GM21367 (cell line): ENCODE measurements around the gene CHRNB1.

Experiments
- ATAC-seq: cut with Tn5 transposase; IDR thresholded peaks from one replicate; pipeline ENCODE4 v1.9.1; 2021; ENCODE audit not compliant: unreplicated experiment

The CHRNB1 gene

GRCh38 chr17:7483255-7484066 lies 38.6 kb downstream of the CHRNB1 start:
- ATAC-seq: peak; percentile 30

GRCh38 chr17:7484067-7484918 lies 39.4 kb downstream of the CHRNB1 start, which contains the start of gene POLR2A:
Gene POLR2A (plus strand): TSS chr17:7484366.
- peak; percentile 46 for ATAC-seq

- no peak for ATAC-seq
These were observed 40.1 kb downstream of the CHRNB1 start for GRCh38 chr17:7484919-7485377.

- ATAC-seq: no peak
These were observed 41.3 kb downstream of the CHRNB1 start for GRCh38 chr17:7486181-7486580.

- no peak for ATAC-seq
These were observed 45.3 kb downstream of the CHRNB1 start for GRCh38 chr17:7490144-7490543.

- ATAC-seq: no peak
These were observed 46.7 kb downstream of the CHRNB1 start for GRCh38 chr17:7491583-7491982.

GRCh38 chr17:7493941-7494340 lies 49.1 kb downstream of the CHRNB1 start:
- no peak for ATAC-seq

GRCh38 chr17:7495906-7496434 lies 51.1 kb downstream of the CHRNB1 start:
- no peak for ATAC-seq

- ATAC-seq: no peak
These were observed 51.8 kb downstream of the CHRNB1 start for GRCh38 chr17:7496470-7497183.

- ATAC-seq: no peak
These were observed 52.4 kb downstream of the CHRNB1 start for GRCh38 chr17:7497228-7497627.

- no peak for ATAC-seq
These were observed 52.8 kb downstream of the CHRNB1 start for GRCh38 chr17:7497636-7498035.

GRCh38 chr17:7499161-7499560 lies 54.3 kb downstream of the CHRNB1 start:
- ATAC-seq: no peak

- ATAC-seq: no peak
These were observed 56.9 kb downstream of the CHRNB1 start for GRCh38 chr17:7501729-7502128.

- no peak for ATAC-seq
These were observed 57.4 kb downstream of the CHRNB1 start for GRCh38 chr17:7502171-7502847.

GRCh38 chr17:7502987-7503386 lies 58.1 kb downstream of the CHRNB1 start:
- no peak for ATAC-seq

- no peak for ATAC-seq
These were observed 58.7 kb downstream of the CHRNB1 start for GRCh38 chr17:7503521-7503920.
